Hepatocyte (in vitro differentiated cells): ENCODE data around the gene STAB2.
"Not testable (repeated sequence)": the region's sequence is repeated elsewhere in the genome, so short reads cannot be mapped to it uniquely, and the experiment has no call there.

Experiments used
- CTCF ChIP-seq: fragments of 200-600 bp; sonication (generic); IDR thresholded peaks from 2 replicates; pipeline ENCODE4 v1.5.1; 2016; ENCODE audit warnings: antibody characterized with exemption, mild to moderate bottlenecking; ENCODE audit not compliant: poor library complexity
- EZH2 ChIP-seq: fragments of 200-600 bp; sonication (generic); IDR thresholded peaks from 2 replicates; pipeline ENCODE4 v1.6.1; 2016; ENCODE audit warnings: antibody characterized with exemption, mild to moderate bottlenecking, borderline replicate concordance

- not testable (repeated sequence) for TF ChIP-seq CTCF, EZH2
Measured at GRCh38 chr12:103653568-103654173, 66.6 kb downstream of the STAB2 start.
